ENCODE results near the gene CAPN1.
"Not testable (repeated sequence)": the region's sequence is repeated elsewhere in the genome, so short reads cannot be mapped to it uniquely, and the experiment has no call there.

Gene CAPN1

DNA sequence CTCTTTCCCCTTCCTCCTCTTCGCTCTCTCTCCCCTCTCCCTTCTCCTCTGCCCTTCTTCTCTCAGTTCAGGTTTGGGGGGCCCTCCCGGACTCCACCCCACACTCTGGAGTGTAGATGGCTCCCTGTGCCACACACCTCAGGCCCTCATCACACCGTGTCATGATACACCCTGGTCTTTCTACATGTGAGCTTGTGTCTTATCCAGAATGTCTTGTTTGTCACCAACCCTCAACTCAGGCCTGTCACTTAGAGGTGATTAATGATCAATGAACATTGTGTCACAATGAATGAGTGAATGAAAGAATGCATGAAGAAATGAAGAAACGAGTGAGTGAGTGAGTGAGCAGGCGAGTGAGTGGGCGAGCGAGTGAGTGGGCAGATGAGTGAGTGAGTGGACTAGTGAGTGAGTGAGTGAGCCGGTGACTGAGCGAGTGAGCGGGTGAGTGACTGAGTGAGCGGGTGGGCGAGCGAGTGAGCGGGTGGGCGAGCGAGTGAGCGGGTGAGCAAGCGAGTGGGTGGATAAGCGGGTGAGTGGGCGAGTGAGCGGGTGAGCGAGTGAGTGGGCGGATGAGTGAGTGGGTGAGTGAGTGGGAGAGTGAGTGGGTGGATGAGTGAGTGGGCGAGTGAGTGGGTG is 33.8 kb downstream of the CAPN1 start:
- in situ Hi-C loops (cut with MboI; ENCODE audit: low sequenced_read_pairs): no loop called here

DNA sequence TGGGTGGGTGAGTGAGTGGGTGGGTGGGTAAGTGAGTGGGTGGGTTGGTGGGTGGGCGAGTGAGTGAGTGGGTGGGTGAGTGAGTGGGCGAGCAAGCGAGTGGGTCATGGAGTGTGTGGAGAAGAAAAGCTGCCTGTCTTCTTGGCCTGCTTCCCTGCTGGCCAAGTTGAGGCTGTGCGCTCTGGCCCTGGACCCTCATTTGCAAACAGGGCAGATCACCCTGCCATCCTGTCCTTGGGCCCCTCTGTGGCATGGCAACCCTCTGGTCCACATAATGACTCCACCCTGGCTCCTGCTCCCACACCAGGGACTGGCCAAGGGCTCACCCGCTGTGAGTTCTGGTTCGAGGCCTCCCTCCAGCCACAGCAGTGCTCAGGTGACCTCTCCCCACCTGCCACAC is 35.1 kb downstream of the CAPN1 start:
- in situ Hi-C loops (cut with MboI; ENCODE audit: low sequenced_read_pairs): no loop called here

DNA sequence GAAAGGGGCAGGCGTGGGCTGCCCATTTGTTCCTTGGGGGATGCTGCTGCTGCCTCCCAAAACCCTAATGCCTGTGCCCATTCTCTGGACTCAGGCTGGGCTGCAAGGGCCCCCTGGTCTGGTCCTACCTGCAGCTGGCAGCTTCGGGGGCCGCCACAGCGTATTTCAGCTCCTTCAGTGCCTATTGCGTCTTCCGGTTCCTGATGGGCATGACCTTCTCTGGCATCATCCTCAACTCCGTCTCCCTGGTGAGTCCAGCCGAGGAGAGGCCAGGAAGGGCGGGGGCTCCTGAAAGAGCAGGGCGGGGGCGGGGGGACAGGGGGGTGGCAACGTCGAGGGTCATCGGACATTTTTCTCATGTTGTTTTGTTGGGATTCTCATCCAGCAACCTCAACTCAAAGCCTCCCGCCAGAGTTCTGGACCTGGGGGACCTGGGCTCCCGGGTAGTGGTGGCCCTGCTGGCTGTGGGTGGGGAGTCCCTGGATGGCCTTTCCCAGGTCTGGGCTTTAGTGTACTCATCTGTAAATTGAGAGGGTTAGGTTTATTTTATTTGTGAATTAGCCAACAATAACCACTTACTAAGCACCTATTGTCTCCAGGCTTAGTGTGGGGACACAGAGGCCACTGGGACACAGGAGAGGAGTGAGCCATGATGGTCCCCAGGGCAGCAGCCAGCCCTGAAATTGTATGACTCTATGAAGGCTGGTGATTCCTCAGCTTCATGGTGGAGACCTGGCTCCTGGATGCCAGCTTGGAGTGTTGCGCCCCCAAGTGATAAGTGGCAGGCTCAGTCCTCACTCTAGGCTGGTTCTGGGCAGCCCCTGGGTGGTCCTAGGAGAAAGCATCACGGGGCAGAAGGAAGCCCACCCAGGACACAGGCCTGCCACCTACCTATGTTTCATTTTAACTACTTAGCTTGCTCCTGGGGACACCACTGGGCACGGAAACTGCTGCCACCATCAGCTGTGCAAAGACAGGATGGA is 36.0 kb downstream of the CAPN1 start:
- in situ Hi-C loops (cut with MboI; ENCODE audit: low sequenced_read_pairs): no loop called here

DNA sequence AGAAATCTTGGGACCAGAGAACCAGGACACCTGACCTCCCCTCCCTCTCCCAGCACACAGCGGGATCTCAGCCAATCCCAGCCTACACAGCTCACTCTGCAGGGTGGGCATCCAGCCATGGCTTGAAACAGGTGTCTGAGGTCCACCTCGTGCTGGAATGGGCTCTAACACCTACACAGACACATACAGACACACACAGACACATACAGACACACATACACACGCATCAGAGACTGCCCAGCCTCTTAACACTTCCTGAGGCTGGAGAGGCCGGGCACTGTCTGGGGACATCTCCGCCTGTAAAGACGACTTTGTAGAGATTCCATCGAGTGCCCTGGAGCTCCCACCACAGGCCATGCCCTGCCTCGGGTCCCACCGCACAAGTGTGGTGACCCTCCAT is 36.7 kb downstream of the CAPN1 start:
- in situ Hi-C loops (cut with MboI; ENCODE audit: low sequenced_read_pairs): no loop called here

DNA sequence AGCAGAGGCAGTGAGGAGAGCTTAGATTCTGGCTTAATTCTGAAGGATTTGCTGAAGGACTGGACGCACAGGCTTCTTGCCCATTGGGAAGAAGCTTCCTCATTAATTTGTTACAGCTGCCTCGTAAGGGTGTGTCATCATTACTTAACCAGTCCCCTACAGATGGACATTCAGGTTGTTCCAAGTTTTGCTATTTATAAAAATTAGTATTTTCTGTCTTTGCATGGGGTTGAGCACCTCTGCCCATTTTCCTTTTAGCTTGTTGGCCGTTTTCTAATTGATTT is 38.1 kb downstream of the CAPN1 start:
- in situ Hi-C loops (cut with MboI; ENCODE audit: low sequenced_read_pairs): no loop called here

DNA sequence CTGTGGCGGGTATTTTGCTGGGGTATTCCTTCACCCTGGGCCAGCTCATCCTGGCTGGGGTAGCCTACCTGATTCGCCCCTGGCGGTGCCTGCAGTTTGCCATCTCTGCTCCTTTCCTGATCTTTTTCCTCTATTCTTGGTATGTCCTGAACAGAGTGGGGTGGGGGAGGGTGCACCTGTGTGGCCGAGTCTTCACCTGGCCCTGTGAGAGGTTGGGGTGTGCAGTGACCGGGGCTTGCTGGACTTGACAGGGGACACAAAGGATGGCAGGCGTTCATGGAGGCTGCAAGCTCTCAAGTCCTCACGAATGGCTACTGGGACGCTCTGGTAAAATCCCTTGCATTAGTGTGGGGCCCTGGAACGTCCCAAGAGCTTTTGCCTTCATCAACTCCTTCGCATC is 39.3 kb downstream of the CAPN1 start:
- in situ Hi-C loops (cut with MboI; ENCODE audit: low sequenced_read_pairs): no loop called here

DNA sequence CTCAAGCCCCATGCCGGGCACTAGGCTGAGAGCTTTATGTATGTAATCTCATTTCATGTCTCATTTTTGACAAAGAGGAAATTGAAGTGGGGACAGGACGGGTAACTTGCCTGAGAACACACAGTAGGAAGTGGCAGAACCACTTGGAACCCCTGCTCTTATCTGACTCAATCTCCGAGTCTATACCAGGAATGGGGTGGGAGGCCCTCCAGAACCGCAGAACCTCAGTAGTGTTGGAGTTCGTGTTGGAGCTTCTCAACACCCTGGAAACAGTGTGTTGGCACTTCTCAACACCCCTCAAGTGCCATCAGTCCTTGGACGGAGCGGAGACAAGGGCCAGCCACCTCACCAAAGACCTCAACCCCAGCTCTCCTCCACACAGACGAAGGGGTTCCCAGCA is 41.3 kb downstream of the CAPN1 start:
- in situ Hi-C loops (cut with MboI; ENCODE audit: low sequenced_read_pairs): no loop called here

DNA sequence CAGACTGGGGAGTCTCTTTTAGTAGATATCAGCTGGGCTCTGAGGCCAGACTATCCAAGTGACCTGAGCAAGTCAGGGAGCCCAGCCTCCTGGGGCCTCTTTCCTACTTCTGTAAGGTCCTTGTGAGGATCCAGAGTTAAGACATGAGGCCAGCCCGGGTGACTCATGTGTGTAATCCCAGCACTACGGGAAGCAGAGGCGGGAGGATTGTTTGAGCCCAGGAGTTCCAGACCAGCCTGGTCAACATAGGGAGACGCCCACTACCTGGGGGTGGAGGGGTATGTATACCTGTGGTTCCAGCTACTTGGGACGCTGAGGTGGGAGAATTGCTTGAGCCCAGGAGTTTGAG is 43.2 kb downstream of the CAPN1 start:
- in situ Hi-C loops (cut with MboI; ENCODE audit: low sequenced_read_pairs): no loop called here

DNA sequence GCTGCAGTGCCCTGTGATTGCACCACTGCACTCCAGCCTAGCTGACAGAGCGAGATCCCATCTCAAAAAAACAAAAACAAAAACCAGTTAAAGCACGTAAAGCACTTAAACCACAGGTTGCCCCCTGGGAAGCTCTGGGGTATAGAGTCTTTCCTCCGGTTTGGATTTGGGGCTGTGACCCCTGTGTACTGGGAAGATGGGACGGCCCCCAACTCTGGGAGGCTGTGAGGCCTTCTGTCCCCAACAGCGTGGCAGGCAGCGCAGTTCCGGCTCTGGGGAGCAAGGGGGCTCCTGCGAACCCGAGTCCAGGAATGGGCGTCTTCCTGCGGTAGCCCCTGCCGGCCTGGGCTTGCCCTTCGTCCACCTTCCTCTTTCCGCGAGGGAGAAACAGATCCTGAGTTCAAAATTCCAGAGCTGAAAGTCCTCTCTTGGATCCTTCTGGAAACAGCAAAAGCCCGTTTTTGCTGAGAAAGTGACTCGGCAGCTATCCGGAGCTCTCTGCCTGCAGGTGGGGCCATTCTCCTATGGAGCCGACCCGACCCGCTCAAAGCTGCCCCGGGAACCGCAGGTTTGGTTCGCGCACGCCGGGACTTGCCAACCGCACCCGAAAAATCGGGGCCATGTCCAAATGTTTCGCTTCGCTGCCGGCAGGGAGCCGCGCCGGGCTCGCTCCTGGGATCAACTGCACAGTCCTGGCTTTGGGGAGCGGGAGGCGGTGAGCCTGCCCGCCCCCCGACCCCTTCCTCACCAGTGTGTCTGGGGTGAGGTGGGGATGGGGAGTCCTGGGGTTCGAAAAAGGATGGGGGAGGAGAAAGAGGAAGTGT is 43.8 kb downstream of the CAPN1 start:
- in situ Hi-C loops (cut with MboI; ENCODE audit: low sequenced_read_pairs): no loop called here

DNA sequence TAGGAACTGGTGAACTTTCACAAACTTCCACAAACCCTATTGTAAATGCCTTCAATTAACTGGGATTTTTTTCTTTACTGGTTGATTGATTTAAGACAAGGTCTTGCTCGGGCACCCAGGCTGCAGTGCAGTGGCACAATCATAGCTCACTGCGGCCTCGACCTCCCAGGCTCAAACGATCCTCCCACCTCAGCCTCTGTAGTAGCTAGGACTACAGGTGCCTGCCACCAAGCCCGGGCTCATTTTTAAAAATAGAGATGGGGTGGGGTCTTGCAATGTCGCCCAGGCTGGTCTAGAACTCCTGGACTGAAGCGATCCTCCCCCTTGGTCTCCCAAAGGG is 44.3 kb downstream of the CAPN1 start:
- in situ Hi-C loops (cut with MboI; ENCODE audit: low sequenced_read_pairs): no loop called here

DNA sequence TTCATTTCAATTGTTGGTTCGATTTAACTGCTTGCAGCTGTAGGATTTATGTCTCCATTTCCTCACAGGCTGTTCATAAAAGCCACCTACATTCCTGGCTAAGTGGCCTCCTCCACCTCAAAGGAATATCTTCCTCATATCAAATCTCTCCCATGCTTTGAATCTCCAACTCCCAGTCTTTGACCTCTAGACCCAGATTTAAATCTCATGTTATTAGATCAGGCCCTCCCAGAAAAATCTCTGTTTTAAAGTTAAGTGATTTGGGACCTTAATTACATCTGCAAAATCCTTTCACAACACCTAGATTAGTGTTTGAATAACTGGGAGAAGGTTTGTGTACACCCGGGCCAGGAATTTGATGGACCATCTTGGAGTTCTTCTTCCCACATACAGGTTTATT is 46.2 kb downstream of the CAPN1 start:
- in situ Hi-C loops (cut with MboI; ENCODE audit: low sequenced_read_pairs): no loop called here

DNA sequence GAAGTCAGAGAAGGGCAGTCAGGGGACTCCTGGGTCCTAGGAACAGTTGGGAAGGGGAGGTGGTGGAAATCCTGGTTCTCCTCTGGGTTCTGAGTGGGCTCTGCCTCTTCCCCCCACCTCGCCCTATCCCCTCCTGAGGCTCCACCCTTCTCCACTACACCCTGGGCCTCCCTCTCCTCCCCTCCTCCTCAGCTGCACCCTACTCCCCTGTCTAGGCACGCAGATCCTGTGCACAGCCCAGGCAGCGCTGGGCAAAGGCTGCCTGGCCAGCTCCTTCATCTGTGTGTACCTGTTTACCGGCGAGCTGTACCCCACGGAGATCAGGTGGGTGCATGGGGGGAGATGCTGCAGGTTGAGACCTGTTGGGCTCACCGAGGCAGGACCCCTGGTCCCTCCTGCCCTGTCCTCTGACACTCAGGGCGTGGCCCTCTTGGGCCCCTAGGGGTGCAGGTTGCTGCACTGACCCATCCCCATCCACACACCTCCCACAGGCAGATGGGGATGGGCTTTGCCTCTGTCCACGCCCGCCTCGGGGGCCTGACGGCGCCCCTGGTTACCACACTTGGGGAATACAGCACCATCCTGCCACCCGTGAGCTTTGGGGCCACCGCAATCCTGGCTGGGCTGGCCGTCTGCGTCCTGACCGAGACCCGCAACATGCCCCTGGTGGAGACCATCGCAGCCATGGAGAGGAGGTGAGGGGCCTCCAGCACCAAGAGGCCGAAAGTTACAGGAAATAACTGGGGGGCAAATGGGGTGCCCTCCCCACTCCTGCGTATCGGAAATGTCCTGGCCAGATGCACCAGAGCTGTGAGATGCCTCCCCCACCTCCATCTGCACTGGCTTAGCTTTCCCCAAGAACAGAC is 54.7 kb downstream of the CAPN1 start:
- in situ Hi-C loops (cut with MboI; ENCODE audit: low sequenced_read_pairs): no loop called here

DNA sequence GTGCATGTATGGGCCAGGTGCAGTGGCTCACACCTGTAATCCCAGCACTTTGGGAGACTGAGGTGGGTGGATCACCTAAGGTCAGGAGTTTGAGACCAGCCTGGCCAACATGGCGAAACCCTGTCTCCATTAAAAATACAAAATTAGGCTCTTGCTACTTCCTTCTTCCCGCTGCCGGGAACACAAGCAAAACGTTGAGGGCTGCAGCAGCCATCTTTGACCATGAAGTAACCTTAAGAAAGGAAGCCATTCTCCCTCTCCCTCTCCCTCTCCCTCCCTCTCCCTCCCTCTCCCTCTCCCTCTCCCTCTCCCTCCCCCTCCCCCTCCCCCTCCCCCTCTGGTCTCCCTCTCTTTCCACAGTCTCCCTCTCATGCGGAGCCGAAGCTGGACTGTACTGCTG is 56.6 kb downstream of the CAPN1 start:
- in situ Hi-C loops (cut with MboI; ENCODE audit: low sequenced_read_pairs): not testable (repeated sequence)

DNA sequence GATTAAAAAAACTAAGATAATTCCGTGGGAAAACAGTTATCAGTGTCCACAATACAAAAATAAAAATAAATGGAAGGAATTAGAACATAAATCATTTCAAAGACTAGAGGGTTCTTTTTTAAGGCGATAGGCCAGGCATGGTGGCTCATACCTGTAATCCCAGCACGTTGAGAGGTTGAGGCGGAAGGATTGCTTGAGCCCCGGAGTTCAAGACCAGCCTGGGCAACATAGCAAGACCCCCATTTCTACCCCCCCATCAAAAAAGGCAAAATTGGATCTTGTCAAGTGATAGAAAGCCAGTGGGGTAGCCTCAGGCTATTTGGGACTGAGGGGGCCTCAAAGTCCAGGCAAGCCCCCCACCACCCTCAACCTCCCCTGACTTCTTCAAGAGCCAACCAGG is 59.4 kb downstream of the CAPN1 start:
- in situ Hi-C loops (cut with MboI; ENCODE audit: low sequenced_read_pairs): no loop called here

DNA sequence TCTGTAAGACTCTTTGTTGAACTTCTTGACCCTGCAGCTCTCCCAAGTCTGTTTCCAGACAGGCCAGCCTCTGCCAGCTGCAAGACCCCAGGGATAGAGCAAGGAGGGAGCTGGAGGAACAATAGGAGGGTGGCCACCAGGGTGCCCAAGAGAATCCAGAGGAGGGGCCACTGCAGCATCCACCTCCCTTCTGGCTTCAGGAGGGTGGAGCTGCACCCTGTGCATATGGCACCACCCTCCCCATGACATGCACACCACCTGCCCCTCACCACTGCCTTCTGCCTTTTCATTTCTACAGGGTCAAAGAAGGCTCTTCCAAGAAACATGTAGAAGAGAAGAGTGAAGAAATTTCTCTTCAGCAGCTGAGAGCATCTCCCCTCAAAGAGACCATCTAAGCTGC is 60.0 kb downstream of the CAPN1 start:
- in situ Hi-C loops (cut with MboI; ENCODE audit: low sequenced_read_pairs): no loop called here

DNA sequence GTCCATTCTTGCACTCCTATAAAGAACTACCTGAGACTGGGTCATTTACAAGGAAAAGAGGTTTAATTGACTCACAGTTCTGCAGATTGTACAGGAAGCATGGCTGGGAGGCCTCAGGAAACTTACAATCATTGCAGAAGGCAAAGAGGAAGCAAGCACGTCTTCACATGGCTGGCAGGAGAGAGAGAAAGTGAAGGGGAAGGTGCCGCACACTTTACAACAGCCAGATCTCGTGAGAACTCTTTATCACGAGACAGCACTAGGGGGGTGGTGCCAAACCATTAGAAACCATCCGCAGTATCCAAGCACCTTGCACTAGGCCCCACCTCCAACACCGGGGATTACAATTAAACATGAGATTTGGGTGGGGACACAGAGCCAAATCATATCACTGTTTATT is 60.7 kb downstream of the CAPN1 start:
- in situ Hi-C loops (cut with MboI; ENCODE audit: low sequenced_read_pairs): no loop called here

DNA sequence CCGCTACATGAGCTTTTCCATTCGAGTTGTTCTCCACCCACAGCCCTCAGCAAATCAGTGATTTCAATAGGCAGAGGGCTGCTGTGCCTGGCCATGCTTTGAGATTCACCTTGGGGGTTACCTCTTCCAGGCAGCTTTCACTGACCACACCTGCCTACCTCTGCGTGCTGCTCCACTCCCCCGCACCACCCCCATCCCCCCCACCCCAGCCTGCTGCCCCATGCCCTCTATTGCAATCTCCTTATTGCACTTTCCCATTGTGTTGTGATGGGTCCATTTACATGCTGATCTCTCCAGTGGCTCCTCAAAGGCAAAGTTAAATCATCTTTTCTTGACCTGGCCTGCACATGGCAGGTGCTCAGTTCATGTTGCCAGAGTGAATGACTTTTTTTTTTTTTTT is 62.1 kb downstream of the CAPN1 start:
- in situ Hi-C loops (cut with MboI; ENCODE audit: low sequenced_read_pairs): no loop called here

DNA sequence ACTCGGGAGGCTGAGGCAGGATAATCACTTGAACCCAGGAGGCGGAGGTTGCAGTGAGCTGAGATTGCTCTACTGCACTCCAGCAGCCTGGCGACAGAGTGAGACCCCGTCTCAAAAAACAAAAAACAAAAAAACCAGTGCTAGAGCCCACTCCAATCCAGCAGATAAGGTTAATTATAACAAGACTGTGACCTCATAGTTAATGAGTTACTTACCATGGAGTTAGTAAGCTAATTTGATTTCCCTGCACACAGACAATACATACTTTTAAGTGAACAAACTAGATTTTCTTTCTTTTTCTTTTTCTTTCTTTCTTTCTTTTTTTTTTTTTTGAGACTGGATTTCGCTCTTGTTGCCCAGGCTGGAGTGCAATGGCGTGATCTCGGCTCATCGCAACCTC is 63.3 kb downstream of the CAPN1 start:
- in situ Hi-C loops (cut with MboI; ENCODE audit: low sequenced_read_pairs): not testable (repeated sequence)

DNA sequence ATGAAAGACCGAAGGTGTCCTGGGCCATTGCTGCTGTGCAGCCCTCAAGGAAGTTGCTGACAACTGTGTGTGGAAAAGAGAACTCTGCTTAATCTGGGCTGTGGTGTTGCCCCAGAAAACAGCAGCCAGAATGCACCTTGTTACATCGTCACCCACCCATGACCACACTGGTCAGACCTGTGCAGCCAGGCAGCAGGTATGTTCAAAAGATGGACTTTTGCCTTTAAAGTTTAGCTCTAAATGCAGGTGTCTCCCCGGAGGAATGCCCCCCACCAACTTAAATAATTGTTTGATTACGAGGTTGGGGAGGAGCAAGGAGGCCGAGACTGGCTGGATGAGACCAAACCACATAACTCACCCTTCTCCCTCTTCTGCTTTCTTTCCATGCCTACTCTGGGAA is 64.8 kb downstream of the CAPN1 start:
- in situ Hi-C loops (cut with MboI; ENCODE audit: low sequenced_read_pairs): no loop called here

DNA sequence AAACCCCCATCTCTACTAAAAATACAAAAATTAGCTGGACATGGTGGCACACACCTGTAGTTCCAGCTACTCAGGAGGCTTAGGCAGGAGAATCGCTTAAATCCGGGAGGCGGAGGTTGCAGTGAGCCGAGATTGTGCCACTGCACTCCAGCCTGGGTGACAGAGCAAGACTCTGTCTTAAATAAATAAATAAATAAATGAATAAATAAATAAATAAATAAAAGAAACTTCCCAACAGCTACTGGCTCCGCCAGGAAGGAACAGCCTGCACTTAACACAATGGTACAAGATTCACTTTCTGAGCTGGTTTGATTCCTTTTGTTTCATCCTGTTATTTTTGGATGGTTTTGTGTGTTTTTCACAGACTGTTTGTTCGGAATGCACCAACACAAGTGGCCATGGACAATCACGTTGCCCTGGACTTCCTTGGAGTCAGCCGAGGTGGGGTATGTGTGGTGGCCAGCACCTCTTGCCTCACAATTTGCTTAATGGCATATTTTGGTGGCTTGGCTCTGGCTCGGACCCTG is 66.5 kb downstream of the CAPN1 start:
- in situ Hi-C loops (cut with MboI; ENCODE audit: low sequenced_read_pairs): not testable (repeated sequence)

DNA sequence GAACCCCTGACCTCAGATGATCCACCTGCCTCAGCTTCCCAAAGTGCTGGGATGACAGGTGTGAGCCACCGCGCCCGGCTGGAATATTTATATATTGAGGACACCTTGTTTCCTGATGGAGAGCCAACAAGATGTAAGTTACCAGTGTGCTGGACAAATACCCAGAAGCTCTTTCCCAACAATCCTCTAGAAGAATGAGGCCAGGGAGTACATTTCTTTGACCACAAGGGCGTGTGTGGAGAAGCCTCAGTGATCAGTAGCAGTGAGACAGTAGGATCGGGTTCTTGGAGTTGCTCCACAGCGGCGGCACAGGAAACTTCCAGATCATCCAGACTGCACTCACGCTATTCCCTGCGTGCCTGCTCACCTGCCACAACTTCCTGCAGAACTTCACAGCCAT is 69.7 kb downstream of the CAPN1 start:
- in situ Hi-C loops (cut with MboI; ENCODE audit: low sequenced_read_pairs): loop anchor here (10.0 kb wide), 1 partner anchor 47 kb away; no protein-coding TSS in a partner anchor
